ENCODE data around the gene IGFBP5. TPM values are rescaled to one million over a fixed set of nuclear protein-coding genes. Genes with fewer than 3 reads are reported as not detected.

The IGFBP5 gene
- total RNA-seq, 1 experiment from 2014 or later, result 0.20 TPM

DNA sequence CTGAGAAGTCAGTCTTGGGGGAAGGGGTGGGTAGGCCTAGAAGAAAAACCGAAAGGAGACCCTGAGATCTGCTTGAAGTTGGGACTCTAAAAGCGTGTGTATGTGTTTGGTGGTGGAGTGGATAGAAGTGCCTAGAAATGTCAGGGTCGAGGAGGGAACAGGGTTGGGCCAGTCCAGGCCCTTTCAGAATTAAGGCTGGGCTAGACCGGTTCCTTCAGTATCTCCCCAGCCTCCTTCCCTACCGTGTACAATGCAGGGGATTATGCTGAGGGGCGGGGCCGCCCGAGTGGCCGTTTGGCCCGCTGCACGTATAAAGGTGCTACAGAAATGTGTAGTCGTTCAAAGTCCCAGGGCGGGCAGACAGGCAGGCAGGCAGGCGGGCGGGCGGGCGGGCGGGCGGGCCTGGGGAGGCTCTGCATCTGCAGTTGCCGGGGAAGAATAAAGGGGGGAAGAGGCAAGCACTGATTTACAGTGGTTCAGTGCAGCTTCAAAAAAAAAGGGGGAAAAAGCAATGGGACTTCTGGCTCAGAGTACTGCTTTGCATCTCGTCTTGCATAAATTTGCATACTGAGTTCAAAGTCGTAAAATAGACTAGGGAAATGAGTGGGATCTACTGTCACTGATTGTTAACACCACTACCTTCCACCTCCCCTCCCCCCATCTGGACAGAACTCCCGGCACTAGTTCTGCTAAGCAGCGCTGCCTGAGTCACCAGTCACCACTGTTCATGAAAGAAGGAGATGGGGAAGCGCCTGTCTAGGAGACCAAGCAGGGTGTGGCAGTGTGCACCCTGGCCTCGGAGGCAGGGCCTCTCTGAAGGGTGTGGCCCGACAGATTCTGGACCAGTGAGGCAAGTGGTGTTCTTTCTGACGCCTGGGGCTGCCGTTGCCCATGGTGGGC lies 58.5 kb downstream of the IGFBP5 start:
- TF ChIP-seq CTCF (IDR thresholded peaks at IDR 0.05; ENCODE audit: insufficient read depth in 1 of 2, low read depth in 1 of 2, low read length in 1 of 2, severe bottlenecking in 1 of 2, unreplicated experiment in 1 of 2), result no peak
- Mint-ChIP-seq H3K36me3 (ENCODE audit: insufficient read depth, unreplicated experiment) (no peaks in the 10 kb centered on the region), H3K9me3 (ENCODE audit: unreplicated experiment) (no peaks in the 10 kb centered on the region), H3K27me3 (ENCODE audit: insufficient read depth, unreplicated experiment) (peaks cover 37% of the 10 kb centered on the region), H3K4me3 (ENCODE audit: unreplicated experiment) (peak overlapping the region; percentile 40), H3K4me1 (ENCODE audit: low read depth, unreplicated experiment) (peaks cover 21% of the 10 kb centered on the region), H3K27ac (ENCODE audit: unreplicated experiment) (no peak overlapping the region)
- H3K36me3 ChIP-seq (ENCODE audit: control insufficient read depth, insufficient read depth, low read length), result no peaks in the 10 kb centered on the region
- H3K4me3 ChIP-seq (ENCODE audit: low read depth, low read length), result no peak overlapping the region
- peak; percentile 78 to 83 for DNase-seq
- peaks cover 3% of the 10 kb centered on the region; the same call in 1 of the 2 replicates for H3K27me3 ChIP-seq (replicated peaks; ENCODE audit: control insufficient read depth, insufficient read depth, low read length)
- ChIA-PET CTCF (no interaction called here), POLR2A (no interaction called here)
- peaks cover 28% of the 10 kb centered on the region for H3K4me1 ChIP-seq
- intact Hi-C loops (cut with micrococcal nuclease; ENCODE audit: unreplicated experiment), result no loop called here
- BruUV-seq (replicated peaks), result no TSS peak
- no peaks in the 10 kb centered on the region for H3K9me3 ChIP-seq

- Histone ChIP-seq H3K36me3 (ENCODE audit: control insufficient read depth, insufficient read depth, low read length) (no peaks in the 10 kb centered on the region), H3K27me3 (replicated peaks; ENCODE audit: control insufficient read depth, insufficient read depth, low read length) (peaks cover 3% of the 10 kb centered on the region; the same call in 1 of the 2 replicates), H3K4me1 (peaks cover 28% of the 10 kb centered on the region), H3K9me3 (no peaks in the 10 kb centered on the region), H3K4me3 (ENCODE audit: low read depth, low read length) (no peak overlapping the region)
- no TSS peak for BruUV-seq (replicated peaks)
- Mint-ChIP-seq H3K36me3 (ENCODE audit: insufficient read depth, unreplicated experiment) (no peaks in the 10 kb centered on the region), H3K27me3 (ENCODE audit: insufficient read depth, unreplicated experiment) (peaks cover 42% of the 10 kb centered on the region), H3K4me3 (ENCODE audit: unreplicated experiment) (peak overlapping the region; percentile 40), H3K4me1 (ENCODE audit: low read depth, unreplicated experiment) (peaks cover 21% of the 10 kb centered on the region), H3K27ac (ENCODE audit: unreplicated experiment) (no peak overlapping the region), H3K9me3 (ENCODE audit: unreplicated experiment) (no peaks in the 10 kb centered on the region)
- DNase-seq, result no peak
- no peak for TF ChIP-seq CTCF (IDR thresholded peaks at IDR 0.05; ENCODE audit: insufficient read depth in 1 of 2, low read depth in 1 of 2, low read length in 1 of 2, severe bottlenecking in 1 of 2, unreplicated experiment in 1 of 2)
- CTCF ChIA-PET, result no interaction called here
- intact Hi-C loops (cut with micrococcal nuclease; ENCODE audit: unreplicated experiment), result no loop called here
- POLR2A ChIA-PET, result no interaction called here
Measured at GRCh38 chr2:216635701-216636550, 59.4 kb downstream of the IGFBP5 start.

DNA sequence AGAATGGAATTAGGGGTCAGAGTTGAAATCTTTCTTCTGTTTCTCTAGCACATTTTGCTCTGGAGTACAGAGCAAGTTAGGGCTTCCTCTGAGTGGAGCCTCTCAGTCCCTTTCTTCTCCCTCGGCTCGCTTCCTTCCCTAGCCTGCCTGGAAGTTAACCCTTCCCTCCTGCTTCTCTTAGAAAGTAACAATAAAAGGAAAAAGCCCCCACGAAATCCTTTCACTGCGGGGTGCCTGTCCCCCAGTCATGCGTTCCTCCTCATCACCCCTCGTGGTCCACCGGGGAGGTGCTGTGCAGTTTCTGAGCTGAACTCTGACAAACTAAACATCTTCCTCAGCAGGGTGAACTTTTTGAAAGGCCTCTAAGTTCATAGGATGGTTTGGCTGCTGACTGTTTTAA lies 60.2 kb downstream of the IGFBP5 start:
- no peak for DNase-seq
- BruUV-seq (replicated peaks), result no TSS peak
- intact Hi-C loops (cut with micrococcal nuclease; ENCODE audit: unreplicated experiment), result no loop called here
- no peak overlapping the region for H3K27ac Mint-ChIP-seq (ENCODE audit: unreplicated experiment)
- H3K9me3 Mint-ChIP-seq (ENCODE audit: unreplicated experiment), result no peaks in the 10 kb centered on the region
- peak overlapping the region; percentile 46 for H3K4me3 Mint-ChIP-seq (ENCODE audit: unreplicated experiment)
- Histone ChIP-seq H3K36me3 (ENCODE audit: control insufficient read depth, insufficient read depth, low read length) (no peaks in the 10 kb centered on the region), H3K9me3 (no peaks in the 10 kb centered on the region), H3K4me1 (peaks cover 28% of the 10 kb centered on the region), H3K4me3 (ENCODE audit: low read depth, low read length) (no peak overlapping the region), H3K27me3 (replicated peaks; ENCODE audit: control insufficient read depth, insufficient read depth, low read length) (peaks cover 3% of the 10 kb centered on the region; the same call in 1 of the 2 replicates)
- peaks cover 21% of the 10 kb centered on the region for H3K4me1 Mint-ChIP-seq (ENCODE audit: low read depth, unreplicated experiment)
- no peaks in the 10 kb centered on the region for H3K36me3 Mint-ChIP-seq (ENCODE audit: insufficient read depth, unreplicated experiment)
- CTCF ChIA-PET, result no interaction called here
- no peak for TF ChIP-seq CTCF (IDR thresholded peaks at IDR 0.05; ENCODE audit: insufficient read depth in 1 of 2, low read depth in 1 of 2, low read length in 1 of 2, severe bottlenecking in 1 of 2, unreplicated experiment in 1 of 2)
- peaks cover 44% of the 10 kb centered on the region for H3K27me3 Mint-ChIP-seq (ENCODE audit: insufficient read depth, unreplicated experiment)
- POLR2A ChIA-PET, result no interaction called here
